ENCODE data around the gene RAD9B. TPM values are rescaled to one million over a fixed set of nuclear protein-coding genes. Genes with fewer than 3 reads are reported as not detected.
A peak's percentile ranks its signal among the peaks of the same experiment; 100 is the strongest.
"Not testable (repeated sequence)": the region's sequence is repeated elsewhere in the genome, so short reads cannot be mapped to it uniquely, and the experiment has no call there.

Gene RAD9B
- total RNA-seq, 2 donors from 2014 or later: 1.9 to 2.0 TPM

GRCh38 chr12:110543252-110543959 is 41.3 kb downstream of the RAD9B start:
- DNase-seq (ENCODE audit: low spot score in 2 of 2) (no peak), ATAC-seq (no peak)
- H3K9me3 Mint-ChIP-seq: no peaks in the 10 kb centered on the region

GRCh38 chr12:110543965-110544364 is 41.8 kb downstream of the RAD9B start:
- H3K27ac Mint-ChIP-seq: peak overlapping the region in 1 of 2 donors; percentile 81
- H3K9me3 Mint-ChIP-seq: no peaks in the 10 kb centered on the region
- ATAC-seq (no peak), DNase-seq (ENCODE audit: low spot score in 2 of 2) (no peak)
- peaks cover 13 to 25% of the 10 kb centered on the region in 2 donors for H3K36me3 Mint-ChIP-seq

More at GRCh38 chr12:110543252-110543959, 41.3 kb downstream of the RAD9B start:
- H3K27ac Mint-ChIP-seq: peak overlapping the region; percentile 51 to 81
- peaks cover 16 to 25% of the 10 kb centered on the region in 2 donors for H3K36me3 Mint-ChIP-seq

- Mint-ChIP-seq H3K36me3 (peaks cover 9 to 25% of the 10 kb centered on the region in 2 donors), H3K27ac (peak overlapping the region in 1 of 2 donors; percentile 60)
- DNase-seq (ENCODE audit: low spot score in 2 of 2); H3K9me3 Mint-ChIP-seq: not testable (repeated sequence)
- peak in 1 of 2 donors; percentile 24 for ATAC-seq
Measured at GRCh38 chr12:110545259-110545658, 43.1 kb downstream of the RAD9B start.

DNA sequence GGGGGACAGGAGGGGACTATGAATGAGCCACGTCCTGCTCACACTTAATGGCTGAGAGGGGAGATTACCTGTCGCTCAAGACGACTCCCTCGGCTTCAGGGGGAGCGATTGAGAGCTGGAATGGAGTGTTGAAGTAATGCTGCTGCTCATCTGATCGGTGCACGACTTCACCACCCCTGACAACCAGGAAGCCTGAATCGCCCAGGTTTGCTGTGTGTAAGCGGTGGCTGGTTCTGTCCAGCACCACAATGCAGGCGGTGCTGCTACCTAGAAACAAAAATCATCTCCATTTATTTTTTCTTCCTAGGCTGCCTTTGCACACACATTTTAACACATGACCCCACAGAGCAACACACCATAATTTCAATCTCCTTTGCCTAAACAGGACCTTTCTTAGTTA is 43.7 kb downstream of the RAD9B start:
- ATAC-seq: no peak
- Mint-ChIP-seq H3K27ac (no peak overlapping the region), H3K9me3 (no peaks in the 10 kb centered on the region), H3K36me3 (peaks cover 9 to 30% of the 10 kb centered on the region in 2 donors)
- no peak for DNase-seq (ENCODE audit: low spot score in 2 of 2)

DNA sequence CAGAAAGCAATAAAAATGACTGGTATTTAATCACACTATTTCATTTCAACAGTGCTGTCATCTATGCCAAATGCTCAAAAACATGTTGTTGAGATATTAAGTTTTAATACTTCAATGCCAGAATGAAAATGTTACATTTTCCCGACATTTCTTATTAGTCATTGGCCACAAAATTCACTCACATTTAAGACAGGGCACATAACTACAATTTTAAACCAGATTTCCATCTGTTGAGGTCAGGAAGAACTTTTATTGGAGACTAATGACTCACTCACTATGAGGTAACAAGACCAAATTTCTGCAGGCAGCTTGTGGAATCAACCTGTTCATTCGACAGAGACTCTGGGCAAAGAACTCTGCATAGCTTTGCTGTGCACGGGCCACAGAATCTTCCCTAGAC is 44.2 kb downstream of the RAD9B start:
- Mint-ChIP-seq H3K9me3 (no peaks in the 10 kb centered on the region), H3K36me3 (peaks cover 9 to 32% of the 10 kb centered on the region in 2 donors), H3K27ac (peak overlapping the region in 1 of 2 donors; percentile 52)
- ATAC-seq (no peak), DNase-seq (ENCODE audit: low spot score in 2 of 2) (no peak)

- Mint-ChIP-seq H3K27ac (peak overlapping the region in 1 of 2 donors; percentile 74), H3K9me3 (no peaks in the 10 kb centered on the region), H3K36me3 (peaks cover 9 to 38% of the 10 kb centered on the region in 2 donors)
- DNase-seq (ENCODE audit: low spot score in 2 of 2) (no peak), ATAC-seq (no peak)
Measured at GRCh38 chr12:110547090-110547489, 45.0 kb downstream of the RAD9B start.

GRCh38 chr12:110548678-110549077 is 46.5 kb downstream of the RAD9B start:
- H3K27ac Mint-ChIP-seq: no peak overlapping the region
- H3K36me3 Mint-ChIP-seq: peaks cover under 1 to 32% of the 10 kb centered on the region in 2 donors
- no peaks in the 10 kb centered on the region for H3K9me3 Mint-ChIP-seq
- ATAC-seq (no peak), DNase-seq (ENCODE audit: low spot score in 2 of 2) (no peak)

- H3K27ac Mint-ChIP-seq: peak overlapping the region in 1 of 2 donors; percentile 30
- DNase-seq (ENCODE audit: low spot score in 2 of 2) (no peak), ATAC-seq (no peak)
- H3K36me3 Mint-ChIP-seq: peaks cover 0 to 30% of the 10 kb centered on the region in 2 donors
- no peaks in the 10 kb centered on the region for H3K9me3 Mint-ChIP-seq
Measured at GRCh38 chr12:110549716-110550115, 47.6 kb downstream of the RAD9B start.

GRCh38 chr12:110550981-110551380 is 48.9 kb downstream of the RAD9B start:
- no peak for ATAC-seq
- Mint-ChIP-seq H3K27ac (peak overlapping the region in 1 of 2 donors; percentile 84), H3K9me3 (no peaks in the 10 kb centered on the region), H3K36me3 (peaks cover 0 to 24% of the 10 kb centered on the region in 2 donors)
- no peak for DNase-seq (ENCODE audit: low spot score in 2 of 2)

Other genes starting within 250 kb of the RAD9B start
- gene ATP2A2, start 221.1 kb upstream of the RAD9B start, total RNA-seq: 100 to 1,000 TPM; 121 to 132 TPM
- gene ANAPC7, start 98.6 kb upstream of the RAD9B start, total RNA-seq: 10 to 100 TPM; 63.1 to 64.8 TPM
- 100 to 1,000 TPM; 298 to 315 TPM for gene ARPC3, start 52.0 kb upstream of the RAD9B start, total RNA-seq
- 10 to 100 TPM; 49.9 to 74.0 TPM for gene GPN3, start 34.1 kb upstream of the RAD9B start, total RNA-seq
- 10 to 100 TPM; 17.4 to 41.5 TPM for gene FAM216A, start 33.5 kb upstream of the RAD9B start, total RNA-seq
- 100 to 1,000 TPM; 113 to 122 TPM for gene VPS29, start 220 bp upstream of the RAD9B start, total RNA-seq
- gene PPTC7, start 81.0 kb downstream of the RAD9B start, total RNA-seq: 10 to 100 TPM; 40.4 to 46.7 TPM
- gene TCTN1, start 111.8 kb downstream of the RAD9B start, total RNA-seq: 10 to 100 TPM in 1 of 2 donors, 1 to 10 TPM in 1; 3.3 to 10.4 TPM
- 1 to 10 TPM; 2.8 to 6.3 TPM for gene HVCN1, start 186.8 kb downstream of the RAD9B start, total RNA-seq
- 100 to 1,000 TPM; 190 to 343 TPM for gene PPP1CC, start 240.6 kb downstream of the RAD9B start, total RNA-seq